GM21786 (cell line): Measurements from ENCODE around the gene SMCO2.

Experiments
- ATAC-seq: cut with Tn5 transposase; IDR thresholded peaks from one replicate; pipeline ENCODE4 v1.9.1; 2021; ENCODE audit not compliant: unreplicated experiment

SMCO2 gene

GRCh38 chr12:27549236-27549800 is 102.8 kb downstream of the SMCO2 start:
- no peak for ATAC-seq

- no peak for ATAC-seq
Observed at GRCh38 chr12:27549801-27550652, 103.5 kb downstream of the SMCO2 start.

GRCh38 chr12:27550653-27550975 is 104.1 kb downstream of the SMCO2 start:
- no peak for ATAC-seq

- ATAC-seq: no peak
Observed at GRCh38 chr12:27551172-27551840, 104.8 kb downstream of the SMCO2 start.
